Esophagus squamous epithelium (tissue), 5 donors: ENCODE results near the gene USH1C. TPM values are rescaled to one million over a fixed set of nuclear protein-coding genes. Genes with fewer than 3 reads are reported as not detected.

Experiments used
- DNase-seq: peaks from one replicate; lab custom pipeline; 2025; lab: John Stamatoyannopoulos, UW
- H3K27ac ChIP-seq, 4 donors: fragments of 200-600 bp; sonication (generic); one replicate each; pipeline ENCODE4 v1.5.1; 2016 to 2019; ENCODE audit warnings: mild to moderate bottlenecking in 1 of 4
- H3K27me3 ChIP-seq, 4 donors: fragments of 200-600 bp; sonication (generic); 1 replicate in 3 of 4; 2 replicates in 1 of 4; pipeline versions ENCODE4 v1.5.1 to v1.6.0; 2017 to 2021; ENCODE audit warnings: antibody characterized with exemption in 1 of 4
- H3K36me3 ChIP-seq, 3 donors: fragments of 200-600 bp; sonication (generic); one replicate each; pipeline ENCODE4 v1.5.1; 2016 to 2019
- H3K4me1 ChIP-seq, 3 donors: fragments of 200-600 bp; sonication (generic); one replicate each; pipeline ENCODE4 v1.5.1; 2017 to 2019
- H3K4me3 ChIP-seq, 4 donors: fragments of 200-600 bp; sonication (generic); 1 replicate in 3 of 4; 2 replicates in 1 of 4; pipeline ENCODE4 v1.5.1; 2016 to 2019; ENCODE audit warnings: mild to moderate bottlenecking in 2 of 4, moderate library complexity in 1 of 4
- H3K9me3 ChIP-seq, 3 donors: fragments of 200-600 bp; sonication (generic); one replicate each; pipeline ENCODE4 v1.5.1; 2016 to 2019
- CTCF ChIP-seq, 6 experiments: fragments of 450-650 bp in 4 of 6; fragments of 200-600 bp in 2 of 6; sonication (generic) in 2 of 6; IDR thresholded peaks; one replicate each; pipeline ENCODE4 v1.5.1; 2016 to 2019; ENCODE audit warnings: antibody characterized with exemption in 6 of 6, mild to moderate bottlenecking in 4 of 6, moderate library complexity in 4 of 6
- POLR2A ChIP-seq, 4 donors: fragments of 450-650 bp; IDR thresholded peaks; one replicate each; pipeline ENCODE4 v1.6.1; 2017; ENCODE audit warnings: antibody characterized with exemption in 4 of 4, mild to moderate bottlenecking in 4 of 4, moderate library complexity in 3 of 4
- WGBS, 2 donors: methylation state at CpG; one replicate each; pipeline ENCODE4 v1.1.5; 2018; 5-methylcytosine and 5-hydroxymethylcytosine counted together
- intact Hi-C: fragments of 100-400 bp; cut with DNase I; formaldehyde crosslinking; loops from one replicate; pipeline ENCODE4 v1.15.0; 2022
- total RNA-seq, 4 donors: library from RNA; depleted of rRNA; stranded (reverse); fragments of >200 nt; gene quantifications; one replicate each; pipeline ENCODE4 v1.1.0, GENCODE V29; 2016
- donor health status: DM: yes; HTN: yes; CAD: no.

USH1C gene
- total RNA-seq, 4 donors from 2014 or later, result not detected

GRCh38 chr11:17528181-17528691 lies 16.0 kb downstream of the USH1C start:
- no peaks in the 10 kb centered on the region for H3K4me1 ChIP-seq
- 8 to 57% methylated on average over 3 to 4 of the region's 9 CpGs for WGBS, 2 donors
- H3K36me3 ChIP-seq, result no peaks in the 10 kb centered on the region
- peaks cover 0 to 62% (median 0%) of the 10 kb centered on the region in 4 donors for H3K27me3 ChIP-seq
- intact Hi-C loops, result no loop called here
- no peak overlapping the region for H3K4me3 ChIP-seq
- no peak for DNase-seq
- no peak overlapping the region for H3K27ac ChIP-seq
- TF ChIP-seq CTCF (IDR thresholded peaks at IDR 0.05) (peak; percentile 27 to 74 (median 56)), POLR2A (IDR thresholded peaks at IDR 0.05) (no peak)
- no peaks in the 10 kb centered on the region for H3K9me3 ChIP-seq

GRCh38 chr11:17527628-17527995 lies 16.6 kb downstream of the USH1C start:
- 50 to 67% methylated on average over 3 of the region's 3 CpGs for WGBS, 2 donors
- intact Hi-C loops, result no loop called here
- no peak overlapping the region for H3K4me3 ChIP-seq

GRCh38 chr11:17526931-17527627 lies 17.1 kb downstream of the USH1C start:
- no peak overlapping the region for H3K27ac ChIP-seq
- DNase-seq, result no peak
- H3K27me3 ChIP-seq, result peaks cover 0 to 51% (median 0%) of the 10 kb centered on the region in 4 donors
- no peaks in the 10 kb centered on the region for H3K9me3 ChIP-seq
- H3K4me3 ChIP-seq, result no peak overlapping the region
- H3K4me1 ChIP-seq, result no peaks in the 10 kb centered on the region
- WGBS, 2 donors, result 69 to 84% methylated on average over 7 to 10 of the region's 20 CpGs
- intact Hi-C loops, result no loop called here
- no peaks in the 10 kb centered on the region for H3K36me3 ChIP-seq
- TF ChIP-seq POLR2A (IDR thresholded peaks at IDR 0.05) (no peak), CTCF (IDR thresholded peaks at IDR 0.05) (no peak)

More at GRCh38 chr11:17527628-17527995, 16.6 kb downstream of the USH1C start:
- no peak for DNase-seq
- Histone ChIP-seq H3K9me3 (no peaks in the 10 kb centered on the region), H3K27ac (no peak overlapping the region), H3K4me1 (no peaks in the 10 kb centered on the region), H3K27me3 (peaks cover 0 to 56% (median 0%) of the 10 kb centered on the region in 4 donors), H3K36me3 (no peaks in the 10 kb centered on the region)
- TF ChIP-seq POLR2A (IDR thresholded peaks at IDR 0.05) (no peak), CTCF (IDR thresholded peaks at IDR 0.05) (no peak)

GRCh38 chr11:17526326-17526725 lies 17.9 kb downstream of the USH1C start:
- peaks cover 0 to 43% (median 0%) of the 10 kb centered on the region in 4 donors for H3K27me3 ChIP-seq
- H3K9me3 ChIP-seq, result no peaks in the 10 kb centered on the region
- no peaks in the 10 kb centered on the region for H3K36me3 ChIP-seq
- H3K4me1 ChIP-seq, result no peaks in the 10 kb centered on the region
- WGBS, 2 donors, result 80 to 95% methylated on average over 2 to 7 of the region's 13 CpGs
- no peak overlapping the region for H3K27ac ChIP-seq
- TF ChIP-seq POLR2A (IDR thresholded peaks at IDR 0.05), result no peak
- no peak for DNase-seq
- H3K4me3 ChIP-seq, result no peak overlapping the region
- intact Hi-C loops, result no loop called here

GRCh38 chr11:17525570-17525969 lies 18.6 kb downstream of the USH1C start:
- TF ChIP-seq CTCF (IDR thresholded peaks at IDR 0.05) (no peak), POLR2A (IDR thresholded peaks at IDR 0.05) (no peak)
- WGBS, 2 donors, result 81 to 87% methylated on average over 3 to 4 of the region's 4 CpGs
- Histone ChIP-seq H3K4me3 (no peak overlapping the region), H3K27ac (no peak overlapping the region), H3K4me1 (no peaks in the 10 kb centered on the region), H3K36me3 (no peaks in the 10 kb centered on the region), H3K27me3 (peaks cover 0 to 36% (median 0%) of the 10 kb centered on the region in 4 donors), H3K9me3 (no peaks in the 10 kb centered on the region)
- intact Hi-C loops, result no loop called here
- no peak for DNase-seq
